ENCODE results near the gene RPL13. TPM values are rescaled to one million over a fixed set of nuclear protein-coding genes. Genes with fewer than 3 reads are reported as not detected.

The RPL13 gene
- total RNA-seq, 2 donors from 2014 or later = 4,239 to 4,547 TPM

GRCh38 chr16:89564476-89565255 lies 4.2 kb downstream of the RPL13 start:
- no peak overlapping the region for H3K4me3 ChIP-seq
- H3K4me1 ChIP-seq = peaks cover 0 to 42% of the 10 kb centered on the region in 2 donors
- no peak for DNase-seq (ENCODE audit: low spot score)
- H3K36me3 ChIP-seq = peaks cover 39% of the 10 kb centered on the region
- H3K27me3 ChIP-seq = no peaks in the 10 kb centered on the region
- TF ChIP-seq CTCF (IDR thresholded peaks at IDR 0.05) = no peak
- H3K9me3 ChIP-seq = no peaks in the 10 kb centered on the region
- no peak overlapping the region for H3K27ac ChIP-seq

- no peaks in the 10 kb centered on the region for H3K27me3 ChIP-seq
- no peak overlapping the region for H3K4me3 ChIP-seq
- DNase-seq (ENCODE audit: low spot score) = no peak
- no peak overlapping the region for H3K27ac ChIP-seq
- H3K4me1 ChIP-seq = peaks cover 0 to 40% of the 10 kb centered on the region in 2 donors
- no peak for TF ChIP-seq CTCF (IDR thresholded peaks at IDR 0.05)
- peaks cover 39% of the 10 kb centered on the region for H3K36me3 ChIP-seq
- no peaks in the 10 kb centered on the region for H3K9me3 ChIP-seq
These were observed 4.7 kb downstream of the RPL13 start for GRCh38 chr16:89565256-89565505.

- H3K9me3 ChIP-seq = no peaks in the 10 kb centered on the region
- H3K27me3 ChIP-seq = no peaks in the 10 kb centered on the region
- peaks cover 0 to 40% of the 10 kb centered on the region in 2 donors for H3K4me1 ChIP-seq
- peaks cover 39% of the 10 kb centered on the region for H3K36me3 ChIP-seq
- peak overlapping the region in 1 of 2 donors; percentile 12 for H3K27ac ChIP-seq
- peak in 1 of 2 donors; percentile 65 for TF ChIP-seq CTCF (IDR thresholded peaks at IDR 0.05)
- no peak for DNase-seq (ENCODE audit: low spot score)
- H3K4me3 ChIP-seq = peak overlapping the region in 1 of 2 donors; percentile 35
These were observed 5.3 kb downstream of the RPL13 start for GRCh38 chr16:89565506-89566372.

GRCh38 chr16:89567656-89568594 lies 7.4 kb downstream of the RPL13 start:
- peaks cover 20% of the 10 kb centered on the region for H3K36me3 ChIP-seq
- no peaks in the 10 kb centered on the region for H3K27me3 ChIP-seq
- no peak overlapping the region for H3K4me3 ChIP-seq
- H3K27ac ChIP-seq = no peak overlapping the region
- TF ChIP-seq CTCF (IDR thresholded peaks at IDR 0.05) = no peak
- peaks cover 0 to 19% of the 10 kb centered on the region in 2 donors for H3K4me1 ChIP-seq
- no peaks in the 10 kb centered on the region for H3K9me3 ChIP-seq
- DNase-seq (ENCODE audit: low spot score) = no peak

- DNase-seq (ENCODE audit: low spot score) = no peak
- H3K9me3 ChIP-seq = no peaks in the 10 kb centered on the region
- no peak overlapping the region for H3K27ac ChIP-seq
- H3K36me3 ChIP-seq = peaks cover 2% of the 10 kb centered on the region
- no peak overlapping the region for H3K4me3 ChIP-seq
- peaks cover 0 to 24% of the 10 kb centered on the region in 2 donors for H3K4me1 ChIP-seq
- peaks cover under 1 to 4% of the 10 kb centered on the region in 2 donors for H3K27me3 ChIP-seq
- TF ChIP-seq CTCF (IDR thresholded peaks at IDR 0.05) = no peak
These were observed 9.2 kb downstream of the RPL13 start for GRCh38 chr16:89569506-89570341.

Data from right atrium auricular region (tissue), 2 donors.